Keratinocyte (primary cell): ENCODE measurements around the gene DPYSL4. TPM values are rescaled to one million over a fixed set of nuclear protein-coding genes. Genes with fewer than 3 reads are reported as not detected.

ENCODE experiments used
- DNase-seq: peaks from one replicate; pipeline ENCODE4 v3.0.0-alpha.2; 2011; ENCODE audit warnings: low read depth, missing footprints, low spot score
- FAIRE-seq: peaks from 2 replicates; lab custom pipeline; 2011; peaks lifted over from hg19 to GRCh38; lab: Jason Lieb, UNC
- H2AFZ ChIP-seq: 2 replicates; pipeline ENCODE4 v1.6.0; 2012; ENCODE audit warnings: low read length, control low read depth, inconsistent platforms; ENCODE audit not compliant: control insufficient read depth
- H3K27ac ChIP-seq: 2 replicates; pipeline ENCODE4 v1.5.1; 2011; ENCODE audit warnings: low read length; ENCODE audit not compliant: control insufficient read depth, insufficient read depth
- H3K27me3 ChIP-seq: 3 replicates; pipeline ENCODE4 v1.6.0; 2011; ENCODE audit warnings: low read length; ENCODE audit not compliant: control insufficient read depth, insufficient read depth; ENCODE audit errors: extremely low read depth
- H3K36me3 ChIP-seq, 2 experiments: 2 replicates in 1 of 2; 3 replicates in 1 of 2; pipeline ENCODE4 v1.5.1; 2011; ENCODE audit warnings: low read length in 2 of 2, mild to moderate bottlenecking in 1 of 2; ENCODE audit not compliant: control insufficient read depth in 2 of 2, insufficient read depth in 2 of 2; ENCODE audit errors: extremely low read depth in 1 of 2
- H3K4me1 ChIP-seq: 3 replicates; pipeline ENCODE4 v1.5.1; 2011; ENCODE audit warnings: low read length; ENCODE audit not compliant: control insufficient read depth, insufficient read depth; ENCODE audit errors: extremely low read depth
- H3K4me2 ChIP-seq: 3 replicates; pipeline ENCODE4 v1.6.0; 2011; ENCODE audit warnings: low read depth, low read length; ENCODE audit not compliant: control insufficient read depth, insufficient read depth; ENCODE audit errors: extremely low read depth
- H3K4me3 ChIP-seq, 3 experiments: fragments of 200-600 bp in 1 of 3; sonication (generic) in 1 of 3; 2 replicates in 2 of 3; 3 replicates in 1 of 3; pipeline ENCODE4 v1.5.1; 2011 to 2016; ENCODE audit warnings: low read length in 3 of 3, mild to moderate bottlenecking in 3 of 3, control low read depth in 2 of 3, inconsistent platforms in 1 of 3, low read depth in 1 of 3, mixed read lengths in 1 of 3, mixed run types in 1 of 3, moderate library complexity in 1 of 3; ENCODE audit not compliant: control insufficient read depth in 2 of 3, insufficient read depth in 2 of 3; ENCODE audit errors: extremely low read depth in 1 of 3
- H3K79me2 ChIP-seq: 2 replicates; pipeline ENCODE4 v1.6.0; 2012; ENCODE audit warnings: low read length; ENCODE audit not compliant: control insufficient read depth, insufficient read depth
- H3K9ac ChIP-seq: 3 replicates; pipeline ENCODE4 v1.6.0; 2011; ENCODE audit warnings: low read length; ENCODE audit not compliant: control insufficient read depth, insufficient read depth; ENCODE audit errors: extremely low read depth
- H3K9me1 ChIP-seq: 3 replicates; pipeline ENCODE4 v1.6.0; 2011; ENCODE audit warnings: low read length; ENCODE audit not compliant: control insufficient read depth, insufficient read depth; ENCODE audit errors: extremely low read depth
- H3K9me3 ChIP-seq: 2 replicates; pipeline ENCODE4 v1.5.1; 2012; ENCODE audit warnings: low read depth, low read length; ENCODE audit not compliant: control insufficient read depth
- H4K20me1 ChIP-seq: 3 replicates; pipeline ENCODE4 v1.6.0; 2011; ENCODE audit warnings: low read length; ENCODE audit not compliant: control insufficient read depth, insufficient read depth; ENCODE audit errors: extremely low read depth
- CTCF ChIP-seq, 3 experiments: IDR thresholded peaks in 1 of 3; conservative IDR thresholded peaks in 1 of 3; optimal IDR thresholded peaks in 1 of 3; 2 replicates in 2 of 3; 3 replicates in 1 of 3; pipeline versions ENCODE3 to v1.5.1; 2011; ENCODE audit warnings: low read length in 3 of 3, mild to moderate bottlenecking in 3 of 3, moderate library complexity in 2 of 3, control low read depth in 1 of 3, inconsistent platforms in 1 of 3; ENCODE audit not compliant: insufficient read depth in 2 of 3; ENCODE audit errors: extremely low read depth in 1 of 3
- EZH2 ChIP-seq: IDR thresholded peaks from one replicate; pipeline ENCODE4 v1.6.1; 2012; ENCODE audit warnings: inconsistent platforms, mild to moderate bottlenecking, low read length, moderate library complexity
- dilution Hi-C: fragments of 300-500 bp; cut with MboI; formaldehyde crosslinking; loops from one replicate; pipeline ENCODE4 v1.7.0; 2020; ENCODE audit warnings: low sequenced_read_pairs; ENCODE audit not compliant: extremely low pct_ligation_motif_present
- polyA plus RNA-seq, 5 experiments: library from polyadenylated mRNA; depleted of rRNA in 3 of 5; stranded (reverse) in 3 of 5; stranded (forward) in 1 of 5; unstranded in 1 of 5; fragments of >200 nt; gene quantifications; 1 replicate in 1 of 5; 2 replicates in 3 of 5; 3 replicates in 1 of 5; pipeline versions ENCODE4 v1.2.1 to v1.2.3, GENCODE V29; 2011 to 2012; ENCODE audit warnings: missing spikeins in 2 of 5, low read depth in 1 of 5, low replicate concordance in 1 of 5

Gene DPYSL4
- polyA plus RNA-seq, 1 donor (not counting 4 experiments of a cell fraction or from before 2014, with no cell fraction given), result 7.4 TPM

GRCh38 chr10:132239126-132240031 is 52.6 kb downstream of the DPYSL4 start:
- Histone ChIP-seq H3K79me2 (no peaks in the 10 kb centered on the region), H2AFZ (no peak overlapping the region)
- no peak for FAIRE-seq

GRCh38 chr10:132240156-132240555 is 53.4 kb downstream of the DPYSL4 start:
- TF ChIP-seq CTCF (optimal IDR thresholded peaks at IDR 0.05 in 1 of 3, IDR thresholded peaks at IDR 0.05 in 1 of 3, conservative IDR thresholded peaks at IDR 0.05 in 1 of 3; ENCODE audit: extremely low read depth in 1 of 3, insufficient read depth in 2 of 3, low read length in 3 of 3) (no peak), EZH2 (no peak)
- Histone ChIP-seq H4K20me1 (no peaks in the 10 kb centered on the region), H3K9ac (no peak overlapping the region), H3K9me3 (no peaks in the 10 kb centered on the region), H3K27me3 (no peaks in the 10 kb centered on the region), H3K36me3 (no peaks in the 10 kb centered on the region), H2AFZ (no peak overlapping the region), H3K4me3 (no peak overlapping the region), H3K4me1 (no peaks in the 10 kb centered on the region), H3K9me1 (no peaks in the 10 kb centered on the region), H3K79me2 (no peaks in the 10 kb centered on the region), H3K27ac (no peak overlapping the region), H3K4me2 (no peak overlapping the region)
- FAIRE-seq (no peak), DNase-seq (no peak)
- dilution Hi-C loops, result no loop called here

More at GRCh38 chr10:132239126-132240031, 52.6 kb downstream of the DPYSL4 start:
- H3K9me1 ChIP-seq, result no peaks in the 10 kb centered on the region
- DNase-seq, result no peak
- H3K4me2 ChIP-seq, result no peak overlapping the region
- dilution Hi-C loops, result no loop called here
- no peaks in the 10 kb centered on the region for H3K9me3 ChIP-seq
- no peak overlapping the region for H3K9ac ChIP-seq
- no peak overlapping the region for H3K4me3 ChIP-seq
- no peaks in the 10 kb centered on the region for H3K4me1 ChIP-seq
- no peaks in the 10 kb centered on the region for H3K36me3 ChIP-seq
- no peaks in the 10 kb centered on the region for H4K20me1 ChIP-seq
- no peaks in the 10 kb centered on the region for H3K27me3 ChIP-seq
- TF ChIP-seq EZH2, result no peak
- no peak for TF ChIP-seq CTCF (optimal IDR thresholded peaks at IDR 0.05 in 1 of 3, IDR thresholded peaks at IDR 0.05 in 1 of 3, conservative IDR thresholded peaks at IDR 0.05 in 1 of 3; ENCODE audit: extremely low read depth in 1 of 3, insufficient read depth in 2 of 3, low read length in 3 of 3)
- H3K27ac ChIP-seq, result no peak overlapping the region
